IPS-NIHi11 (cell line): ENCODE results near the gene ADGRL4.
A peak's percentile ranks its signal among the peaks of the same experiment; 100 is the strongest.
"Not testable (repeated sequence)": the region's sequence is repeated elsewhere in the genome, so short reads cannot be mapped to it uniquely, and the experiment has no call there.

ENCODE experiments used
- DNase-seq: peaks from one replicate; pipeline ENCODE4 v3.0.0; 2012; ENCODE audit warnings: mixed read lengths, low spot score

ADGRL4 gene

DNA sequence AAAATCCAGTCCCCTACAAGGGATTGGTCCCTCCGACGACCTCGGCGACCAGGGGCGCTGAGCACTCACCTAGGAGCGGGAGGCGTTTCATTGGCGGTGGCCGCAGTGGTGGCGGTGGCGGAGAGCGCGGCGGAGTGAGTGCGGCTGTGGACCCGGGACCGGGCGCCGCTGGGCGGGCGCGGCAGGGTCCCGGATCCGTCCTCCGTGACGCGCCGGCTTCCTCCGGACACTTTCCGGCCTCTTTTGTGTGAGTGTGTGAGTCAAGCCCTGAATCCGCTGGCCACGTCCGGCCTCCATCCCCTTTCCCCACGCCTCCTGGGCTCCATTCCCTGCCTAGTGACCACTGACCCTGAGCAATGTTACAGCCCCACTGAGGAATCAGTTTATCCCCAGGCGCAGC, at the start of gene ADGRL4:
ADGRL4 (minus strand) TSS at position 167 of the 400 bp plus-strand sequence; CDS start at position 91, 76 bp downstream.
- peak; percentile 75 for DNase-seq

DNA sequence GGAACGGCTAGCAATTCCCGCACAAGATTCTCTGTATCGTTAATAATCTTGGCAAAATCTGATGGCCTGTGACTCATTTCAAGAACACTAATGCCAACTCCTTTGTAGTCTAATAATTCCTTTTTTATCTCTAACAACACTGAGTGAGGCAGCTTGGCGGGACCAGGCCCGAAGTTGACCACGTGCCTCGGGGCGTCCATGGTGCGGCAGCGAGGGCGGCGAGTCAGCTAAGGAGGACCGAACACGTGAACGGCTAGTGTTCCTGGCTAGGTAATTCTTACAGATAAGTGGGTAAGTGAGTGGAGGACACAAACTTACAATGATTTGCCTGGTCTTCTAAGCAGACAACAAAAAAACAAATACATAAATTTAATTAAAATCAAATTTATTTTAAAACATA, 49.3 kb upstream of the ADGRL4 start:
- no peak for DNase-seq

DNA sequence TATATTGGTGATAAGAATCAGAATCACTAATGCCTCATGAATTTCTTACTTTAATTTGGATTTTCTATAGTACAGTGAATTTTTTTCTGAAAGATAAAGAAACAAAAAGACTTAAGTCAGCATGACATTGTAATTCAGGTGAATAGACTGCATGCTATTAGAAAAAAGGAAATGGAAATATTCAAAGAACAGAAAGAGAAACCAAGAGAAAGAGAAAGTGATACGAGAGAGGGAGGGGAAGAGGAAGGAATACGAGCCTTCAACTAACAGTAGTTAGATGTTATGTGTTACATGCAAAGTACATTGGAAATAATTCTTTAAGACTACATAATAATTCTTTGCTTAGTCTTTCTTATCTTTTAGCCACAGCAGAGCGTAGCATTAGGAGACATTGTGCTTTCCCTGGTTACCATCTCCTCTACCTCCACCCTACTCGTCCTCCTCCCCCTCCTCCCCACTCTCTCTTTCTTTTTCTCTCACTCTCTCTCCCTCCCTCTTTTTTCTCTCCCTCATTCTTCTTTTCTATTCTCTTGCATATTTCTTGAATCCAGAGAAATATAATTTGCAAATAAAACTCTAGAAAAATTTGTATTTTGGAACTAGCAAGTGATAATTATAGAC, 46.4 kb upstream of the ADGRL4 start:
- DNase-seq = no peak

DNA sequence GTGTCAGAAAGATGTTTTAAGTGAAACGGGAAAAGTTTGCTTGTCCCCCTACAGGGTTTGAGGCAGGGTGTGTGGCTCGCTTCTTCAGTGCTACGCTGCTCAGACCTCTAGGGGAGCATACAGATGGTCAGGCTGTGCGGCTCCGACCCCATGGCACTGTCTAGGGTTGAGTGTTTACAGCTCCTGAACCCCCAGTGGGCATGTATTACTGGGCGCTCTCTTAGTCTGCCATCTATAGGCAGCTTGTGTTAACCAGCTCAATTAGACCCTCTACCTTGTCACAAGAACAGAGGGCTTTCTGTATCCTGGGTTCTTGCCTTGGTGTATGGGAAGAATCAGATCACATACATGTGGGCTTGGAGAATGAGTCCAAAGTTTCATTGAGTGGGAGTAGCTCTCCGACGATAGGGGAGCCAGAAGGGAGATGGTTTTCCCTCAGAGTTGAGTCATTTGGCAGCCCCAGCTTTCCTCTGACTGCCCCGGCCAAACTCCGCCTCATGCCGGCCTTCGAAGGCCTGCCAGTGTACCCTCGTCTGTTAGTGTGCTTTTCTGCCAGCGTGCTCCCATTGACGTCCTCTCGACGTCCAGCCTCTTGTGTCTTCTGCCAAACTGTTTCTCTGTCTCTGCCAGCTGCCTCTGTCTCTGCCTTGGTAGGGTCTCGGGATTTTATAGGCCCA, 38.6 kb upstream of the ADGRL4 start:
- DNase-seq = no peak

DNA sequence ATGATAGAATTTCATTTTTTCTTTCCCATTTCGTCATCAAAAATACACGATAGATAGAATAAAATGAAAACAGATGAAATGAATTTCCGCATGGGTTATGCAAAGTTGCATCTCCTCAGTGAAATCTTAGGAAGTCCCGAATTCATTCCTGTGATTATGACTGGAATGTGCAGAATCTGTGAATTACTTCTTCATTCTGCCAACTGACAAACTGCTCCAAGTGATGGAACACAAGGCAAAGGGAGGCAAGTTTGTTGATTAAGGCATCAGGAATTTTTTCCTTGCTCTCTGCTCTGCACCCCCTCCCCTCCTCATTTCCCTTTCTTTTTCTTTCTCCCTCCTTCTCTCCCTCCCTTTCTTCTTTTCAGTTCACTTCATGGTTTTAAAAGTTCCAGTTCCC, 37.0 kb upstream of the ADGRL4 start:
- DNase-seq = no peak

DNA sequence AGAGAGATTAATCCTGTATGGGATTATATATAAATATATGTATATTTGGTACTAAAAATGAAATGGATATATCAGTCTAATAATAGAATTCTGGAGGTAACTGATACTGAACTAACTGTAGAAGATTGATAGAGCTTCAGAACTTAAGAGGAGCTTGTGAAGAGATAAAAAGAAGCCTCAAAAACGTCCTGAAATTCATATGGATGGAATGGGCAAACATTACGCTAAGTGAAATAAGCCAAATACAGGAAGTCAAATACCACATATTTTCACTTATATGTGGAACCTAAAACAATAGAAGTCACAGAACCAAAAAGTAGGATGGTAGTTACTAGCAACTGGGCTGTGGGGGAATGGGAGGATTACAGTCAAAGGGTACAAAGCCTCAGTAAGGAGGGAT, 36.0 kb upstream of the ADGRL4 start:
- DNase-seq = no peak

DNA sequence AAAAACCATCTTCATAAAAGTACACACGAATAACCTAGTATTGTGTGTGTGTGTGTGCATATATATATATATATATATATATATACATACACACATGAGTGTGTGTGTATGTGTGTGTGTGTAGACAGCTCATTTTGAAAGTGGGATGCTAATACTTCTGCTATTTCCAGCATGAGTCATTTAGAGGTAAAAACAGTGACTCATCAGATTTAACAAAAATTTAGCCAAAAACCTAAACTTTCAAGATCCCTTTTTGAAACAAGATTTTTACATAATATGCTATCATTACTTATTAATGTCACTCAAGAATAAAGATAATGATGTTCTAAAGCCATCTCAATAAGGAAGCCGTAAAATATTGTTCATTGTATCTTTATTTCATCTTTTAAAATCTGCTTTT, 35.6 kb upstream of the ADGRL4 start:
- DNase-seq = no peak

DNA sequence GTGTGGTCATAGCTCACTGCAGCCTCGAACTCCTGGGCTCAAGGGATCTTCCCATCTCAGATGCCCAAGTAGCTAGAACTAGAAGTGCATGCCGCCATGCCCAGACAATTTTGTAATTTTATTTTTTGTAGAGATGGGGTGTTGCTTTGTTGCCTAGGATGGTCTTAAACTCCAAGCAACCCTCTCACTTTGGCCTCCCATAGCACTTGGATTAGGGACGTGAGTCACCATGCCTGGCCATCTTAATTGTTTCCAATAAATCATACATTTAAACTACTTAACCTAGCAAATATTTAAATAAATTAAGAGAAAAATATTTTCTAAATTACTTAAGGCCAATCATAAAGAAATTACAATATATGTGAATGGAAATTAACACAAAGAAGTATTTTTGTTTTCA, 35.1 kb upstream of the ADGRL4 start:
- no peak for DNase-seq

DNA sequence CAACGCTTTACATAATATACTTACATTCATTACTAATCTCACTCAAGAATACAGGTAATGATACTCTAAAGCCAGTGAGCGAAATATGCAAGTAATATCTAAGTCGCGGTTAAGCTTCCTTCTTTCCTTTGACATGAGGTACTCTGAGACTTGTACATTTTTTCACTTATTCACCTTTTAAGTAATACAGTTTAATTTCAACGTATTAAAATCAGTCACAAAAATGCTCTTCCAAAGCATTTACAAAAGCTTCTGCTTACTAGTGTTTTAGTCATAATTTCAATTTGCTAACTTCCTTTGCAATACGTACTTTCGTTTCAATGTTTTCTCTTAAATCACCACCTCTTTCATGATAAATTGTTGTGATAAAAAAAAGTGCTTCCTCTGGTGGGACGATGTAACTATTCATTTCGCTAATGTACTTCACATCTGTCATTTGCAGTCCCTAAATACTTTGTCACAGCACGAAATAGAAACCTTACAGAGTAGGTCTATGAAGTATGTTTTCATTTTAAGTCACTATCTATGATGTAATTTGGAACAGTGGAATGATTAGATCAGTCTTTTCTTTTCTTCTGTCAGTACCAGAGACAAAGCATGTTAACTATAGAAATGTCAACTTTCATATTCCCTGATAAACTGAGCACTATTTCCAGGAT, 34.0 kb upstream of the ADGRL4 start:
- DNase-seq = no peak

DNA sequence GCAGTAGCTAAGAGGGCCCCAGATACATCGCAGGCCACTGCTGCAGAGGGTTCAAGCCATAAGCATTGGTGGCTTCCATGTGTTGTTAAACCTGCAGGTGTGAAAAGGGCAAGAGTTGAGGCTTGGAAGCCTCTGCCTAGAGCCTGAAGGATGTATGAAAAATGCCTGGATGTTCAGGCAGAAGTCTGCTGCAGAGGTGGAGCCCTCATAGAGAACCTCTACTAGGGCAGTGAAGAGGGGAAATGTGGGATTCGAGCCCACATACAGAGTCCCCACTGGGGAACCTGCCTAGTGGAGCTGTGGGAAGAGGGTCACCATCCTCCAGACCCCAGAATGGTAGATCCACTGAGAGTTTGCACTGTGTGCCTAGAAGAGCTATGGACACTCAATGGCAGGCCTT, 30.6 kb upstream of the ADGRL4 start:
- no peak for DNase-seq

DNA sequence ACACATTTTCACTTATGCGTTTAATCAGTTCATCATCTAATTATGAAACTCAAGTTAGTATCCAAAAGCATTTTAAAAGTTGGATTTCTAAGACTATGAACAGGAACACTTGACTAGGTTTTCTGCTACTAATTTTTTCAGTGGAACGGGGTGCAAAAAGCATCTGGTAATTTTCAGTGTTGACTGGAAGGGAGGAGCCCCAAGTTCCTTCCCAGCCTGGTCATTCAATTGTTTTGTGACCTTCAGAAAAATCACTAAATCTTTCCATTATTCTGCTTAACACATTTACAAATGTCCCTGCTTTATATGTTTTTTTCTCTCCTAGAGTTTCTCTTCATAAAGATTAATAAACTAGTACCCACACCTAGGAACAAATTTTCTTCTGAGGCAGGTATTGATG, 6.0 kb upstream of the ADGRL4 start:
- no peak for DNase-seq

DNA sequence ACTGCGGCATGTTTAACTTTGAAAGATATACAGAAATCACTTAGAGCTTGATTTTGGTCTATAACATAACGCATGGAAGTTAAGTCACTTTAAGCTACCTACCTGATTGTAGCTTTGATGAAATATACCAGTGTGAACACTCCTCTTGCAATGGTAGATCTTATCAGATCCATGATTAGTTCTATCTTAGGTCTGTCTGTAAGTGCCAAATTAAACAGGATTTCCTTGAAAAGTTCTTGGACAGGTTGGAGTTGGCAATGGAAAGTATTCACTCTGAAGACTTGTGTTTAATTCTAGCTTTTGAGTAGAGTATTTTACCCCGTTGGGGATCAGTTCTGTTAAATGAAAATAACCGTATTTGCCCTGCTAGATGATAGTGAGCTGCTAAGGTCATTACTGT, 4.1 kb upstream of the ADGRL4 start:
- no peak for DNase-seq

DNA sequence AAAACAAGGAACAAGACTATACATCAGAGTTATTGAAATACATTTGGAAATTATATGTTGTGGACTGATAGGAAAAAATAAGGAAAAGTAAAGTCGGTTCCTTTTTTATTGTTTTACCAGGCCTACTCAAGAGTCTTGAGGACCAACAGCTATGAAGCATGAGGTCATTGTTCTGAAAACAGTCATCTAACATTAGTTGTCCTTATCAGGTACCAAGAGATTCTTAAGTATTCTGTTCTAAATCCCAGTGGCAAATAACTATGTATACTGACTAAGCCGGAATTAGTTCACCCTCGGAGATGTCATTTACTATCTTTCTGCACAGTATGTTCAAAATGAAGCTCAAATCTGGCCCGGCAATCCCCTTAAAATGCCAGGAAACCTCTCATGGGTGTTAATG, 585 bp downstream of the ADGRL4 start:
- DNase-seq = no peak

DNA sequence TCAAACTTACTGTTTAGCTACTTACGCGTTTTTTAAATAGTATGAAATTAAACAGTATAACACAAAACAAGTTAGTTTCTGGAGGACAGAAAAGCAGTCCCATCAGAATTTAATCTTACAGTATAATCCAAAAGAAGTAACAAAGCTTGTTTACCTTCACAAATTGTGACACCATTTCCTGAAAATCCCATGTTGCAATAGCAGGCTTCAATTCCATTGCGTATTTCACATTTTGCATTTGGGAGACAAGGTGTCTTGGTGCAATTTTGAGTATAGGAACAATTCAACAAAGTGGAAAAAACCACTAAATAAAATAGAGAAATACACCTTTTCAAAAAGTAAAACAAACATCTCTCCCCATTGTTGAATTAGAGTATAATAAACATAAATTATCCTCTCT, 1.6 kb downstream of the ADGRL4 start:
- DNase-seq = no peak

DNA sequence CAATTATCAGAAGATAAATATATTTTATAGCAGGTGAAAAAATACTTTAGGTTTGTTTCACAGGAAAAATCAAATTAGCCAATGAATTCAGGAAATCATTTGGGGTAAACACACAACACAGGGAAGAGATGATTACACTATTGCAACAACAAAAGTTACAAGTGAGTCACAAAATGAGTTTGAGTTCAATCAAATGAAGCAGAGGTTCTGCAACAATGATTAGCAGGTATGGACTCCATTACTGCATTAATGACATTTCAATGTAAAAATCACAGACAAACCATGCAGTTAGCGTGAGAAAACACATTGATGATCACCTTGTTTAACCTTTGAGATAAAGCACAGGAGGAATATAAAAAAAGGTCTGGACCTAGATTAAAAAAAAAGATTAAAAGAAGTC, 9.7 kb downstream of the ADGRL4 start:
- DNase-seq = no peak

DNA sequence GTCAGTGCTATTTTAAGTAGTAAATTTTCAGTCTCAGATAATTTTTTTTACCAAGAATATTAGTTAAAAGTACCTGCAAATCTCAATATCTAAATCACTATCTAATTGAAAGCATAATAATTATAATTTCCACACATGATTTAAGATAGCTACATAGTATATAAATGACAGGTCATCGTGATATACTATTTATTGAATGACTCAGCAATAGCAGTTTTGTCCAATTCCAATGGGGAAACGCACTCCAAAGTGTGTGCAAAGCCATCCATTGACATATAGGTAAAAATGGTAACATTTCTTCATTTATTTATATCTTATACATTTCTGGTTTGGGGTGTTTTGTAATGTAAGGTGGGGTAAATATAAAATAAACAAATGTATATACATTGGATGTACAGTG, 19.5 kb downstream of the ADGRL4 start:
- DNase-seq = no peak

DNA sequence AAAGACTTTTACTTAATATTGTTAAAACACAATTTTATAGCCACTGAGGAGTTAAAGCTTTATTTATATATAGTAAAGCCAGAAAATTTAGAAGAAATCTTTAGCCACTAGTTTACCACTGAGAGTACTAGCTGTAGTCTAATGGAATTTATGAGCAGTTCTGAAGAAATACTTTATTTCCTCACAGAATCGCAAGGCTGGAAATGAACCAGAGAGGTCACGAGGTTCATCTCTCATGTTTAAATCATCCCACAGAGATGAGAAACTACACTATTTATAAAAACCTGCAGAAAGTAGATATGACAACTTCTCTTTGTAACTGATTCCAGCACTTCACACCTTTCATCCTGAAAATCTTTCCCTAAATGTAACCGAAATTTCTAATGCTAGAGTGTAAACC, 26.0 kb downstream of the ADGRL4 start:
- no peak for DNase-seq

DNA sequence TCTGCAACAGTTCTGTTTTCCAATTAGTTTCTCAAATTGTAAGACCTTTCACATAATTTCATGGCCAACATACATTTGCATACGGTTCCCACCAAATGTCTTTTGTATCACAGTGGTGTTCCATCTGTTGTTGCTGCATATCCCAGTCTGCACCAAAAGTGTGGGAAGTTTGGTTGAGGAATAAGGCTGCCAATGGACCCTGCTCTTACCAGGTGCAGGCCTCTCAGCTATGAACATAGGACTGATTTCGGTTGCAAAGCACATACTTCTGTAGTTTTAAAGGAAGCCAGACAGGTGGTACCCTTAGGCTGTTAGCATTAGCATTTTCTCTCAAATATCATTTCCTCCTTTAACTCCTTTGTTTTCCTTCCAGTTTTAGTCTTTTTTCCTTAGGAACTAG, 33.8 kb downstream of the ADGRL4 start:
- no peak for DNase-seq

DNA sequence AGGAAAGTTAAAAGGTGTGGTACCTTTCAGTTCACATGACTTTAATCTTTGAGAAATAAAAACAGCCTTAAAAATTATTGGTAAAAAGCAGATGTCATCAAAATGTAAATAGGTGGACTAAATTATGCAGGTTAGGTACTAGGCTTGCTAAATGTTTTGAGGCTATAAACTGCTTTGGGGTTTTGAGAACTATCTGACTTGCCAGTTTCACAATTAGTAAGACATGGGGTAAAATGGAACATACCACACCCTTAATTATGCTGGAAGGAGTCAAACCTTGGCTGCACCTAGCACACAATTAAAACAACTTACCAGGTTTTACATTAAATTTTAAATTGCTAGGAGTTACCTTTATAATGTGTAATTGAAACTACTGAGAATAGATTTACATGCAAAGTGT, 39.4 kb downstream of the ADGRL4 start:
- DNase-seq = not testable (repeated sequence)

DNA sequence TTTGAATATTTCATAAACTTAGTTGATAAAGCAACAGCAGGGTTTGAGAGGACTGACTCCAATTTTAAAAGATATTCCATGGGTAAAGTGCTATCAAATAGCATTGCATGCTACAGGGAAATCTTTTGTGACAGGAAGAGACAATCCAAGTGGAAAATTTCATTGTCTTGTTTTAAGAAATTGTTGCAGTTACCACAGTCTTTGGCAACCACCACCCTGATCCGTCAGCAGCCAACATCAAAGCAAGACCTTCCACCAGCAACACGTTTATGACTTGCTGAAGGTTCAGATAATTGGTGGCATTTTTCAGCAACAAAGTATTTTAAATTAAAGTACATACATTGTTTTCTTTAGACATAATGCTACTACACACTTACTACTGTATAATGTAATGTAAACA, 47.8 kb downstream of the ADGRL4 start:
- no peak for DNase-seq

DNA sequence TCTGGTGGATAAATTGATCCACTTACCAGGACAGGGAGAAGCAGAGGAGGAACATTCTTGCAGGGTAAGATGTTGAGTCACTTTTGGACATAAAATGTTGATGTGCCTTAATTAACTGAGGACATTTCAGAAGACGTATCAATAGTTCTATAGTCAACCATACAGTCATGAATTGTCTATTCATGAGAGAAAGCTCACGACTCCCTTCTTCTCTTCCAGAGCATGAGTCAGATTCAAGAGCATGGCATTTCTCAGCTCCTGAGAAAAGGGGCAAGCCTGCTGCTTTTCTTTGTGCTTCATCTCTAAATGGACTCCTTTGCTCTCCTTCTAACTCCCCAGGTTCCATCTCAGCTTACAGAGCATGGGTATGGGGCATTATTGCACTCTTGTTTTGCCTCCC, 55.7 kb downstream of the ADGRL4 start:
- DNase-seq = no peak

DNA sequence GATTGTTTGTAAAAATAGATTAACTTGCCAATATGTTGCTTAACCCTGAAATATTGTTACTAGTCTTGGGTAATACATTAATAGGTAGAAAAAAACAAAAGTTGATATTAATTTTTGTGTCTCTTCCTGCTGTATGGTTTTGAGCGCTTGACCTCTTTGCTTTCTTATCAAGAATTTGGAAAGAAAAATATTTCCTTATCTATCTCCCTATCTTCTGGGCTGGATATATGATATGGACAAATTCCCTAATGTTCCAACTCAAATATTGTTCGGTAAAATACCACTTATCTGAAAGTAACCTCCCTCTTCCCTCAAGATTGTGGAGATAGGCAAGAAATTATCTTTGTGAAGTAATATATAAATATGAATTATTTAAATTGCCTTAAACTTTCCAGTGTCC, 57.3 kb downstream of the ADGRL4 start:
- DNase-seq = no peak

DNA sequence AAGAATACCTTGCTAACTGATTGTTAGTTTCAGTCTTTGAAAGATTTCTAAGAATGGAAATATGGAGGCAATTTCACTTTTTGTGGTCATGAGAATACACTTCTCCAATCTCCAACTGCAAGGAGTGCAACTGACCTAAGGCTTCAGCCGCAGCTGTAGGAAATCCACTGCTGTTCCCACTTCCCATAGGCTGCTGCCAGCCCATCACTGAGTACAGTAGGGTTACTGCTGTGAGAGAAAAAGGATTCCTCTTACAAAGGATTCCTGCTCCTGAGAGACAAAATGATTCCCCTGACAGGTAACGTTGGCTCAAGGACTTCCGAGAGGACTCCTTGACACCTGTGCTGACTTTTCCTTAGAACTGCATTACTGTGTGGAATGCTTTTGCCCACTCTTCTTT, 87.4 kb downstream of the ADGRL4 start:
- peak; percentile 31 for DNase-seq

DNA sequence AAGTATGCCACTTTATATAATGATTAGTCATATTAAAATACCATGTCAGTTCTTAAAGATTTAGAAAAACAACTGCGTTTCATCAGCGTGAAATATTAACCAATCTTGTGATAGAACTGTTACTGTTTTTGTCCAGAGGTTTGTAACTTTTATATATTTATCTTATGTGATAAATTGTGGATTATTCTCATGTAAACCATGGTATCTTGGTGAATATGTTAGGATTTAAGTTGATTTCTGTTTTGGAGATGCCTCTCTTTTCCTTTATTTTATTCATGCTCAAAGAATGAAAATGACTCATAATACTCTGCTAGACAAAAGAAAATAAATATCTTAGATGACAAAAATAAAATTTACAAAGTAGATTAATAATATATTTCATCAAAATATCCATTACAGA, 88.4 kb downstream of the ADGRL4 start:
- DNase-seq = no peak
